Smooth muscle cell of trachea (primary cell): ENCODE results near the gene CAMTA1. TPM values are rescaled to one million over a fixed set of nuclear protein-coding genes. Genes with fewer than 3 reads are reported as not detected.

Experiments
- total RNA-seq: library from RNA; depleted of rRNA; stranded (reverse); fragments of >200 nt; gene quantifications from 2 replicates; pipeline ENCODE4 v1.2.1, GENCODE V29; 2014

The CAMTA1 gene
- 37.9 and 98.8 TPM in 2 replicates for total RNA-seq

GRCh38 chr1:6785318-6785727 lies at the start of gene CAMTA1:
TSS of gene CAMTA1 (plus strand) at chr1:6785454. CDS start at chr1:6785531, 77 bp downstream.

GRCh38 chr1:7770997-7771822 lies 986.0 kb downstream of the CAMTA1 start, which contains the start of gene VAMP3:
TSS of gene VAMP3 (plus strand) at chr1:7771296. CDS start at chr1:7771384, 88 bp downstream.

GRCh38 chr1:7783826-7784491 lies 998.7 kb downstream of the CAMTA1 start, which contains the start of gene PER3:
TSS of gene PER3 (plus strand) at chr1:7784291. CDS start at chr1:7784878, 587 bp downstream.

Other genes starting within 250 kb of the CAMTA1 start
- 21.1 and 24.1 TPM in 2 replicates for gene NOL9, start 230.9 kb upstream of the CAMTA1 start, total RNA-seq
- under 0.01 TPM in 1 of 2 replicates, not detected in the other for gene TAS1R1, start 230.1 kb upstream of the CAMTA1 start, total RNA-seq
- gene ZBTB48, start 205.5 kb upstream of the CAMTA1 start, total RNA-seq: 14.8 and 19.4 TPM in 2 replicates
- 47.1 and 106 TPM in 2 replicates for gene KLHL21, start 182.6 kb upstream of the CAMTA1 start, total RNA-seq
- gene PHF13, start 171.7 kb upstream of the CAMTA1 start, total RNA-seq: 12.6 and 17.0 TPM in 2 replicates
- 25.5 and 32.7 TPM in 2 replicates for gene THAP3, start 160.6 kb upstream of the CAMTA1 start, total RNA-seq
- 31.1 and 44.5 TPM in 2 replicates for gene DNAJC11, start 83.6 kb upstream of the CAMTA1 start, total RNA-seq